Measurements from ENCODE around the gene LIME1.
"Not testable (repeated sequence)": the region's sequence is repeated elsewhere in the genome, so short reads cannot be mapped to it uniquely, and the experiment has no call there.

GRCh38 chr20:63776875-63777274 lies 40.4 kb downstream of the LIME1 start:
- TF ChIP-seq CTCF (IDR thresholded peaks at IDR 0.05); ZFX (IDR thresholded peaks at IDR 0.05; ENCODE audit: borderline replicate concordance): not testable (repeated sequence)
